Forelimb muscle (tissue), 1 donor: ENCODE results near the gene COL24A1. TPM values are rescaled to one million over a fixed set of nuclear protein-coding genes. Genes with fewer than 3 reads are reported as not detected.
A peak's percentile ranks its signal among the peaks of the same experiment; 100 is the strongest.
"Not testable (repeated sequence)": the region's sequence is repeated elsewhere in the genome, so short reads cannot be mapped to it uniquely, and the experiment has no call there.

Experiments used
- DNase-seq: peaks from one replicate; pipeline ENCODE4 v3.0.0-alpha.2; 2013; ENCODE audit warnings: low read depth
- polyA plus RNA-seq: library from polyadenylated mRNA; unstranded; fragments of 120-200 nt; gene quantifications from one replicate; pipeline ENCODE4 v1.2.1, GENCODE V29; 2013; ENCODE audit not compliant: insufficient read length

COL24A1 gene
- polyA plus RNA-seq, 1 donor = 5.5 TPM

- DNase-seq = no peak
These were observed 340.7 kb downstream of the COL24A1 start for GRCh38 chr1:85815906-85816305.

GRCh38 chr1:85806236-85806965 lies 350.2 kb downstream of the COL24A1 start:
- no peak for DNase-seq

GRCh38 chr1:85801520-85801919 lies 355.1 kb downstream of the COL24A1 start:
- no peak for DNase-seq

- DNase-seq = no peak
These were observed 356.8 kb downstream of the COL24A1 start for GRCh38 chr1:85799737-85800136.

GRCh38 chr1:85798419-85798818 lies 358.2 kb downstream of the COL24A1 start:
- no peak for DNase-seq

- DNase-seq = not testable (repeated sequence)
These were observed 379.6 kb downstream of the COL24A1 start for GRCh38 chr1:85777021-85777420.

- DNase-seq = no peak
These were observed 393.8 kb downstream of the COL24A1 start for GRCh38 chr1:85762804-85763203.

GRCh38 chr1:85756864-85757263 lies 399.7 kb downstream of the COL24A1 start:
- no peak for DNase-seq

- no peak for DNase-seq
These were observed 408.5 kb downstream of the COL24A1 start for GRCh38 chr1:85748120-85748519.

GRCh38 chr1:85746777-85747176 lies 409.8 kb downstream of the COL24A1 start:
- DNase-seq = no peak

- DNase-seq = no peak
These were observed 412.8 kb downstream of the COL24A1 start for GRCh38 chr1:85743814-85744213.

GRCh38 chr1:85734931-85735330 lies 421.6 kb downstream of the COL24A1 start:
- DNase-seq = no peak

GRCh38 chr1:85718678-85719340 lies 437.8 kb downstream of the COL24A1 start:
- no peak for DNase-seq

GRCh38 chr1:85714418-85715114 lies 442.0 kb downstream of the COL24A1 start:
- not testable (repeated sequence) for DNase-seq

GRCh38 chr1:85708829-85709227 lies 447.7 kb downstream of the COL24A1 start:
- DNase-seq = no peak

- peak; percentile 73 for DNase-seq
These were observed 448.4 kb downstream of the COL24A1 start, which contains the start of gene ZNHIT6 for GRCh38 chr1:85707990-85708828. TSS of gene ZNHIT6 (minus strand) at chr1:85708433. CDS start at chr1:85708284, 149 bp downstream.

GRCh38 chr1:85707267-85707989 lies 449.1 kb downstream of the COL24A1 start:
- DNase-seq = no peak

GRCh38 chr1:85705940-85706339 lies 450.6 kb downstream of the COL24A1 start:
- DNase-seq = no peak

GRCh38 chr1:85700422-85700821 lies 456.1 kb downstream of the COL24A1 start:
- DNase-seq = no peak

- no peak for DNase-seq
These were observed 458.7 kb downstream of the COL24A1 start for GRCh38 chr1:85697895-85698294.

GRCh38 chr1:85692730-85693314 lies 463.8 kb downstream of the COL24A1 start:
- DNase-seq = peak; percentile 26
